Posterior vena cava (tissue), 2 donors: ENCODE results near the gene ADORA1. TPM values are rescaled to one million over a fixed set of nuclear protein-coding genes. Genes with fewer than 3 reads are reported as not detected.

Source experiments
- DNase-seq: peaks from one replicate; pipeline ENCODE4 v3.0.0-alpha.2; 2020; ENCODE audit warnings: low spot score
- intact Hi-C, 2 donors: fragments of 100-400 bp; cut with DNase I; formaldehyde crosslinking; loops; one replicate each; pipeline versions ENCODE4 v1.14.1 to v1.14.2; 2022 to 2023
- total RNA-seq, 2 donors: library from RNA; stranded (reverse); fragmentation: NEBNext Ultra II Directional; extraction: Animal tissue kit (Norgen Biotek cat#: 25700); gene quantifications; one replicate each; pipeline ENCODE4 v1.2.1, GENCODE V29; 2021
- donor health status: DM: yes; HTN: yes; CAD: no.
- donor health status: DM: yes; HTN: yes; CAD: no.

The ADORA1 gene
- total RNA-seq, 2 donors from 2014 or later, result 0.32 to 1.3 TPM

- intact Hi-C loops, result loop anchor here (5.0 kb wide), 3 partner anchors 99 to 179 kb away; no protein-coding TSS in a partner anchor
- DNase-seq, result no peak
These were observed 89.0 kb downstream of the ADORA1 start for GRCh38 chr1:203216274-203217138.

Other genes starting within 250 kb of the ADORA1 start
- 1 to 10 TPM; 7.9 to 8.9 TPM for gene RABIF, start 238.6 kb upstream of the ADORA1 start, total RNA-seq
- gene KLHL12, start 200.5 kb upstream of the ADORA1 start, total RNA-seq, result 10 to 100 TPM; 16.9 to 17.3 TPM
- gene ADIPOR1, start 169.4 kb upstream of the ADORA1 start, total RNA-seq, result 10 to 100 TPM; 53.4 to 62.5 TPM
- gene CYB5R1, start 160.5 kb upstream of the ADORA1 start, total RNA-seq, result 10 to 100 TPM; 42.1 to 45.8 TPM
- gene TMEM183A, start 120.4 kb upstream of the ADORA1 start, total RNA-seq, result 10 to 100 TPM; 40.8 to 43.5 TPM
- gene PPFIA4, start 101.2 kb upstream of the ADORA1 start, total RNA-seq, result 1 to 10 TPM; 2.0 to 3.1 TPM
- not detected for gene MYOG, start 41.7 kb upstream of the ADORA1 start, total RNA-seq
- gene MYBPH, start 48.1 kb downstream of the ADORA1 start, total RNA-seq, result not detected
- 10 to 100 TPM; 26.7 to 30.3 TPM for gene CHI3L1, start 59.0 kb downstream of the ADORA1 start, total RNA-seq
- gene CHIT1, start 101.9 kb downstream of the ADORA1 start, total RNA-seq, result under 1 TPM; 0.14 to 0.33 TPM
- gene BTG2, start 177.8 kb downstream of the ADORA1 start, total RNA-seq, result 100 to 1,000 TPM in 1 of 2 donors, 10 to 100 TPM in 1; 64.7 to 153 TPM
- 100 to 1,000 TPM; 102 to 216 TPM for gene FMOD, start 223.4 kb downstream of the ADORA1 start, total RNA-seq